ENCODE data around the gene UNC13C.
A peak's percentile ranks its signal among the peaks of the same experiment; 100 is the strongest.

The UNC13C gene

DNA sequence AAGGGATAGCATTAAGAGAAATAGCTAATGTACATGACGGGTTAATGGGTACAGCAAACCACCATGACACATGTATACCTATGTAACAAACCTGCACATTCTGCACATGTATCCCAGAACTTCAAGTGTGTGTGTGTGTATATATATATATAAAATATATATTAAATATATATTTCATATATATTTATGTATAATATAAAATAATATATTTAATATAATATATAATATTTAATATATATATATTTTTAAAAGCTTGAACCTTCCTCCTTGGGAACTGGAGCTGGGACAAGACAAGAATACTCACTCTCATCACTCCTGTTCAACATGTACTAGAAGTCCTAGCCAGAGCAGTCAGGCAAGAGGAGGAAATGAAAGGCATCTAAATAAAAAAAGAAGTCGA, 149.3 kb downstream of the UNC13C start:
- no peak for DNase-seq

DNA sequence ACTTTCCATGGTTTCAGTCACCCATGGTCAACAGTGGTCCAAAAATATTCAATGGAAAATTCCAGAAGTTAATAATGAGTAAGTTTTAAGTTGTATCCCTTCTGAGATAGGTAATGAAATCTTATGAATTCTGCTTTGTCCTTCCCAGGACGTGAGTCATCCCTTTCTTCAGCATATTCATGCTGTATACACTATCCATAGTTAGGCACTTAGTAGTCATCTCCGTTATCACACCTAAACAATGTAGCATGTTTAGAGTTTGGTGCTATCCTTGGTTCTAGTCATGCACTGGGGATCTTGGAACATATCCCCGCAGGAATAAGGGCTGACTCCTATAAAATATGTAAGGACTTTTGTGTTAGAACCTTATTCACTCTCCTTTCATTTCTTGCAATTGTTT, 153.2 kb downstream of the UNC13C start:
- no peak for DNase-seq

DNA sequence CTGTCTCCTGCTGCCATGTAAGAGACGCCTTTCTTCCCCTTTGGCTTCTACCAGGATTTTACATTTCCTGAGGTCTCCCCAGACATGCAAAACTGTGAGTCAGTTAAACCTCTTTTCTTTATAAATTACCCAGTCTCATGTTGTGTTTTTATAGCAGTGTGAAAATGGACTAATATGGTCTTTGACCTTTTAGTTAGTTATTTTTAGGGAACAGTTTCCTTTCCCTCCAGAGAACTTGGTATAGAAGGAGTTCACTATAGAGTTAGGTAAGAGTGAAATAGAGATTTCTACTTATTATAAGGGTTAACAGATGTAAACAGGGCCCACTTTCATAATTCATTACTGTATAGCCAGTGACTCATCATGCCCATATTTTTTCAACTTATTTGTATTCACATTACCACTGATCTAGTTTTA, 170.9 kb downstream of the UNC13C start:
- no peak for DNase-seq

DNA sequence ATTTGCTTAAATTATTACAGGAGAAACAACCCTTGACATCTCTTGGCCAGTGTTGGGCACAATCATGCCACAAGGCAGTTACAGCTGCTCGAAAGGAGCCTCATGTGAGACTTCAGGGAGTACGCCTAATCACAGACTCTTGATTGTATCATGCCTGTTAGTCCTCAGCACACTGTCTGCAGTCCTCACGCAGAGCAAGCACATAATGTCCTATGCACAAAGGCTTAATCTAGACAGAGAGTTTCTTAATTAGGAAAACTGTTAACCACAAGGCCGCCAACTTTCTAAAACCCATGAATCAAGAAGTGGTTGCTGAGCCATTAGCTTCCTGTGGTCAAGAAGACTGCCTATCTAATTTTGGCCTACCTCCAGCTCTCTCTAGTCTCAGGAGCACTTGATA, 172.0 kb downstream of the UNC13C start:
- no peak for DNase-seq

DNA sequence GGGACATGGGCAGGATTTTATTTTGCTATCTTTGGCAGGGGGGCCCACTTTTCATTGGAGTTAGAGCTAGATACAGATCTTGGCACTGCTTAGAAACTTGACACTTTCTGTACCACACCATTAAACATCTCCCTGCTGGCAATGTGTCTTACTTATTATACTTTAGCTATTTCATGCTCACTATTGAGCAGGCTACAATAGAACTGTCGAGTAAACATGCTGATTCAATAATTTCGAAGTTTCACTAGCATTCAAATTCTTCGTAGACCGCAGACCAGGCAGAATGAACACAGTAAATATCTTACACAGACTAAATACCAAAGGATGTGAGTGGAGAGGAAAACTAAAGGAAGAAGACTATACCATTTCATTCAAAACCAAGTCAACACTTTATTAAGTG, 180.8 kb downstream of the UNC13C start:
- no peak for DNase-seq

DNA sequence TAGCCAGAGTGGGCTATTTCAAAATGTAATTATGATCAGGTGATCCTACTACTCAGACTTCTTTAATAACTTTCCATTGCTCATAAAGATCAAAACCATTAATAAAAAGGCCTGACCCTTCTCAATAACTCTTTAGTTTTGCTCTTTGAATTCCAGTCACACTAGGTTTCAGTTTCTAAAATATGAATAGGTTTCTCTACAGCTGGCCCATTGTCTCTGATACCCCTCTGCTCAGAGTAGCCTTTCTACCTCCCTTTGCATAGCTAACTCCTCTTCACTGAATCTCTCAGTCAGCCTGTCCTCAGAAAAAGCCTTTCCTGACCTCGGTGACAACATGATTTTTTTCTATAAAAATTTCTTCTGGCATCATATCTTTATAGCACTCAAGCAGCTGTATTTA, 209.1 kb downstream of the UNC13C start:
- no peak for DNase-seq

DNA sequence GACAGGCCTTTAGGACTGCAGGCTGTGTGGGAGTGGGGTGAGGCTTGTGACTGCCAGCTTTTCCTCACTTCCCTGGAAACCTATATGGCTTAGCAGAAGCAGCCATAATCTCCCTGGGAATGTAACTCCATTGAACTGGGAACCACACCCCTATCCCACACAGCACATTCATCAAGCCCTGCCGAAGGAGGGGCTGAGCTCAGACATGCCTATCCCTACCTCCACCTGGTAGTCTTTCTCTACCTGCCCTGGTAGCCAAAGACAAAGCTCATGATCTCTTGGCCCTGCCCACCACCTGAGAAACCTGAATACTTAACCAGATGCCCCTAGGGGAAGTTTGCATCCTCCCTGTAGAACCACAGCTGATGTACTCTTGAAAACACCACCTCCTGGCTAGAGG, 219.8 kb downstream of the UNC13C start:
- no peak for DNase-seq

DNA sequence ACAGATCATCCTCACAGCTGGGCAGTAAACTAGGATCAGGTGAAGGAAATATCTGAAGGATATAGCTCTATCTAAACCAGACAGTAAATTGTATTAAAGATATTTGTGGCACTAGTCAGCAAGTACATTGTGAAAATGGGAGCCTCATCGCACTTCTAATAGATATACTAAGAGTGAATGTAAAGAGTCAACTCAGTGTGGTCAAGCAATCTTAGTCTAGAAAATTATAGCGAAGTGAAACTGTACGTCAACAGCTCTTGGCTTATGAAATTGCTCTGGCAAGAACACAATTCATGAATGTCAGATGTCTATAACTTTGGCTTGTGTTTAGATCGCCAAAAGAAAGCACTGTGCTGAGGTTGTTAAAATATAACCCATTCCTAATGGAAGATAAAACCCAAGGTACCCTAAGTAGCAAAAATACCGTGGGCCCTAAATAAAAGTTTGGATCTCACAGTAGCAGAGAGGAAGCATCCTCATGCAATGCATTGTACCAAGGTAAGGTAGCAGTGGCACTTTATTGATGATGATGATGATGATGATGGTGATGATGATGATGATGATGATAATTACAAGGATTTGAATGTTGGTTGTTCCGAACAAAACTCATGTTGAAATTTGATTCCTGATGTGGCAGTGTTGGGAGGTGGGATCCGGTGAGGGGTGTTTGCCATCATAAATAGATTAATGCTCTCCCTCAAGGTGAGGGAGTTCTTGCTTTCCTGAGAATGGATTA, 228.5 kb downstream of the UNC13C start:
- DNase-seq, result no peak

DNA sequence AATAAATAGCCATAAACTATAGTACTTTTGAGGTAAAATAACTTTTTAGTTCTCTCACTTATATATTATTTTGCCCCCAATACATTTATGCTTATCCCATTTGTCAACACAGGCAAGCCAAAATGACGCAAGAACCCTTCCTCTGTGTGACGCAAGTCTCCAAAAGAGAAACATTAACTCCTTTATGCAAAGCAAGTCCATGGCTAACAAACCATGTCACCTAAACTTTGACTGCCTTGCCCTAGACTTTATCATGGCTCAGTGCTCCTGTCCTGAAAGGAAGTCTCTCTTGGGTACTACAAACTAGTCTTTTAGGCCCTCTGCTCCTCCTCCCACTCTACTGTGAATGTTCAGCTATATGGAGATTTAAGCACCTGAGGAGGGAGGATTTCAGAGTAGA, 230.5 kb downstream of the UNC13C start:
- DNase-seq, result peak; percentile 7

DNA sequence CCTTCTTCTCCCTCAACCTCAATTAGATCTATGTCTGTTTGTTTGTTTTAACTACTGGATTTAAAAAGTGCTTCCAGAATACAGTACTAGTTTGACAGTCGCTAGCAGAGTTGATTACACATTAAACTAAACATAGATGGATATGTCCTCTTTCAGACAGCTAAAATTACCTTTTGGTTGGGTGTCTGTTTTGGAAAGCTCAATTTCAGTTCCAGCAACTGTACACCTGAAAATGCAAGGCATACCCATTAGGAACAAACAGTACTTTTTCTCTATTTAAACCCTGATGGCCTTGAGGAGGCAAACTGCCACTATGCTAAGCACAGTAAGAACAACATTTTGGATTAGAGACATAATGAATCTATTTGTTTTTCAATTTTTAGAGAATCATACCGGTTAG, 234.4 kb downstream of the UNC13C start:
- DNase-seq, result no peak

DNA sequence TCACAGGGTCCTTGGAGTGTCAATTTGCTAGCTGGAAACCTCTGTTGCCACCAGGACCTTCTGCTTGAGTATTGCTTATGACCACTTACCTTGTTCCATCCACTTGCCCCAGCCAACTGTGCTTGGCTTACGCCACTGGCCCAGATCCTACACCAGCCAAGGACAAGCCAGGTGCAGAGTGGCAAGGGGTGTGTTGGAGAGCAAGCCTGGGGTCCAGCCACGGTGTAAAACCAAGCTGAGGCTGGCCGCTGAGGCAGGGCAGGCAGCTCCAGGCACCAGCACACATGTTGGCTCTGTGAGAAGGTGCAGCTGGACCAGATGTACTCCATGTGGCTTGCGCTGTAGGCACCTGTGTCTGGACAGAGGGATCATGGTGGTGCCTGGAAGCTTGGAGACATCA, 248.2 kb downstream of the UNC13C start:
- no peak for DNase-seq

DNA sequence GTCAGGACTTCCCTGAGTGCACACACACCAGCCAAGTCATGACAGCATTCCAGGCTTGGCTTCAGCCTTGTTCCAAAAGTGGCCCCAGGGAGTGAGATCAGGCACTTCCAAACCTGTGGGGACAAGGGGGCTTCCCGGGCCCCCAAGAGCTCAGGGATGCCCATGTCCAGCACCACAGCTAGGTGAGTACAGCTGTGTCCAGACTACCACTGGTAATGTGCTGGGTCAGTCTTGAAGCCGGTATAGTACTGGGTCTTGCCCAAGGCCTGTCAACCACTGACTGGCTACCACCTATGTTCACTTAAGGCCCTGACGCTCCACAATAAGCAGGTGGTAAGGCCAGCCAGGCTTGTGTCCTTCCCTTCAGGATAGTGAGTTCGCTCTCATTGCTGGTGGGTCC, 249.3 kb downstream of the UNC13C start:
- no peak for DNase-seq

DNA sequence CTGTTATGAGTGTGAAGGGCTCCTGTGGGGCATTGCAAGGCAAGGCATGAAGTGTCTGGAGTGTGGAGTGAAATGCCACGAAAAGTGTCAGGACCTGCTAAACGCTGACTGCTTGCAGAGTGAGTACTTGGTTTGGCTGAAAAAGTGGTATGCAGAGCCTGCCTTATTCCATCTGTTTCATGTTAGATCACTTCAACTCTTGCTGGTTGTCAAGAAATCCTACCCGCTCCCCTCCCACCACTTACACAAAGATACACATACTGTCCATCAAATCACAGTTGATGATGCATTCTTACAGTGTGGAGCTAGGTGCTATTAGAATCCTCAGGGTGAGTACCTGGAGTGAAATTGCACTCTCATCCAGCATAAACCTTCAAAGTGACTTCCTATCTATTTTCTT, 272.1 kb downstream of the UNC13C start:
- DNase-seq, result no peak

DNA sequence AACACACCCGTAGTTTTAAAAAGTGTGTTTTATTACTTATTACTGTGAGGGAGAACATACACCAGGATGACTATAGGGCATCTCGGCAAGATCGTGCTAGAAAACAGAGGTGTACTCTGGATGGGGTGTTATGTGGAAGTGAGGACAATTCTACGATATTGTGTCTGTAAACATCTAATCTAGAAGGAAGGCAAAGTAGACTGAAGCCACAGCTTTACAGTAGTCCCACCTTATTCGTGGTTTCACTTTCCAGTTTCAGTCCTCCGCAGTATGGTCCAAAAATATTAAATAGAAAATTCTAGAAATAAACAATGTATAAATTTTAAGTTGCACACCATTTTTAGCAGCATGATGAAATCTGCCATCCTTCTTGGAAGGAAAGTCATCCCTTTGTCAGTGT, 277.9 kb downstream of the UNC13C start:
- DNase-seq, result no peak

DNA sequence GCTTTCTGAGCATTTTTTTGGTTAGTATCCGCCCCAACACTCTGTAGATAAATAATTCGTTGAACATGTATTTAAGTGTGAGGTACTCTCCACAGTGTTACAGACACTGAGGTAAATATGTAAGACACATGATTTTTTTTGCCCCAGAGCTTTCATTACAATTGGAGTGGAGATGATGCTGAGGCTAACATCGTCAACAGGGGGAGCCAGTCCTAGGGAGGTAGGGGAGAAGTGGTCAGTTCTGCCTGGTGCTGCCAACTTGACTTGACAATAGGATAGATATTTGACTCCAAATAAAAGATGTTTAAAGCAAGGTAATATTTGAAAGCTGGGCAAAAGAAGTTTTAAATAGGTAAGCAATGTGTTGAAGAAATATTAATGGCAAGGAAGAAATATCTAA, 295.7 kb downstream of the UNC13C start:
- peak; percentile 7 for DNase-seq

DNA sequence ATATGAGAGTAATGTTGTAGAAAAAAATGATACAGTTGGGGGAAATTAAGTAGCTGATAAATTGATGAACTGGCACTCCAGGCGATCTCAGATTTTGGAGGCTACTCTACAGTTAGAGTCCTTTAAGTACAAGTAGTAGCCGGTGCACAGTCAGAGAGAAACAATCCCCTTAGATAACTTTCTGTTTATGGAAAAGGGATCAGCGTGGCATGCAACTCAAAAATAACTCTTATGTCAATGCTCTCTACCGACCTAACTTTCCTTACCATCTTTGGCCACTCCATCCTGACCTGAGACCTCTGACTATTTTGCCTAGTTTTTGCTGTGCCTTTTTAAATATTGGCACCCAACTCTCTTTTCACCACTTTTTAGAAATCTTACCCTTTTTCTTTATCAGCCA, 299.6 kb downstream of the UNC13C start:
- no peak for DNase-seq

DNA sequence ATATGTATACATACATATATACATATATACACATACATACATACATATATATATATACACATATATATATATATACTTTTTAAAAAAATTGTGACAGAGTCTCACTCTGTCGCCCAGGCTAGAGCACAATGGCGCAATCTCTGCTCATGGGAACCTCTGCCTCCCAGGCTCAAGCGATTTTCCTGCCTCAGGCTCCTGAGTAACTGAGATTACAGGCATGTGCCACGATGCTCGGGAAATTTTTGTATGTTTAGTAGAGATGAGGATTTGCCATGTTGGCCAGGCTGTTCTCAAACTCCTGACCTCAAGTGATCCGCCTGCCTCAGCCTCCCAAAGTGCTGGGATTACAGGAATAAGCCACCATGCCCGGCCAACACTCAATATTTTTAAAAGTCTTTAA, 302.5 kb downstream of the UNC13C start:
- no peak for DNase-seq

DNA sequence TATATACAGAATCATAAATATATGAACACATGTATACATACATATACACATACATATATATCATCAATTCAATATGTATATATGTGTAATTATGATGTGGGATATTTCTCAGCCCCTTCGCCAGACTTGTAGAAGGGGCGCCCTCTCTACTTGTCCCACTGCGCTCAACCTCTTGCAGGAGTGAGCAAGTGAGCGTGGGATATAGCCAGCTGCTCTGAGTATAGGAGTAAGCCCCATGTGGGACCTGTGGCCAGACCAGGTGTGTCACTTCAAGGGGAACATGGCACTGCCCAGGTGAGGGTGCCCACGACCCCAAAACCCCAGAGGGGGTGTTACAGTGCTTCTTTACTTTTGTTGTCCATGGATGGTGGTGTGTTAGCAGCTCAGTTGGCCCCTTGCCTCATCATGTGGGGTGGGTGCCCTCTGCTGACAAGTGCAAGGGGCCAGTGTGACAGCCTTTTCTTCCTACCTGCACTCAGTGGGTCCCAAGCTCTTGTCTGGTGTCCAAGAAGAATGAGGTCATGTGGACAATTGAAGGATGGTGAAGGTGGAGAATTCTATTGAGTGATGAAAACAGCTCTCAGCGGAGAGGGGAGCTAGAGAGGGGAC, 304.1 kb downstream of the UNC13C start:
- no peak for DNase-seq

DNA sequence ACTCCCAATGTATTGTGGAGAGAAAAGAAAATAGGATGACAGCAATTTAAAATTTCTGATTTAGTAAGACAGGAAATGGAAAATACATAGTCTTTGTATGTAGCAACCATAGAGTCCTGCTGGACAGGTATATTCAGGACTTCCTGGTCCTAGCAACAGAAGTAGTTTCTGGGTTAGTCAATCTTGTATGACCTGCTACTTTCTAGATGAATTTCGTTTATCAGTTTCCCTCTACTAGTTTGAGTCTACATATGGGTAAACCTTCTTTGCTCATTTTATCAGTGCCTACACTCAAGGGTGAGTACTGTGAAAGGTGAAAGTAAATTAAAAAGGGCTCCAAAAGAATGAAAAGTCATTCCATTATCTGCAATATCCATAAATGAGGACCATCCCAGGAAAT, 309.8 kb downstream of the UNC13C start:
- DNase-seq, result no peak

DNA sequence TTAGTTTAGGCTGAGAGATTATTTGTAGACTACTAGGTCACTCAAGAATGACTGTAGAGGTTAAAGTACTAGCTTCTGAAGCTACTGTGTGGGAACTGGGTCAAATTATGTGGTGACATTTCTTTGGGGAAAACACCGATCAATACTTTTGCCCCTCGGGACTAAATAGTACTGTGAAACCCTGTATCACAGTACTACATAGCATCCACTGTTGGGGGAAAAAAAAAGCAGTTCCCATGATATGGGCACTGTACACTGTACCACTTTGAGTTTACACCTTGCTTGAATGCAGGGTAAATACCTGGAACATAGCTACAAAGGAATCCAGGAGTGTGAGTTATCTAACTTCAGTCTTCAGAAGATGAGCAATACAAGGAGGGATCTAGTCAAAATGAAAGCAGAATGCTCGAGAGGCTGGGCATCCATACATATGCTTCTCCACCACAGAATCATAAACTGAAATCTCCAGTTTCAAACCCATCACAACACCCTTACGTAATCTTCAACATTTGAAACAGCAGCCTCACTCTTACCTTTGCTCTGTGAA, 311.4 kb downstream of the UNC13C start:
- DNase-seq, result no peak

DNA sequence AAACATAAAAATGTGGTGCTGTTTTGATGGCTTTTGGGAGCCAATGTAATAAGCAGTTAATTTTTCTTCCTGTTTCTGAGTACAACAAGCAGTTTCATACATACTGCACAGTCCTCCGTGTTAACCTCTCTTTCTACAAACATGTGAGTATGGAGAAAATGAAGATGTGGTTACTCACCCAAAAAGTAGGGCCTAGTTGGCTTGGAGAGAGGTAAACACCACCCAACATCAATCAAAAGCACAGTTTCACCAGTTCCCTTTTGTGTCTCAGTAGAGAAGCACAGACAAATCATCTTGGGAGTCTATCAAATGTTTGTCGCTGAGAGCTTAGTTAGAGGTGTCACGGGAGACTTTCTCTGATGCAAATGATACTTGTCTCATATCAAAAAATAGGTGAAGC, 320.2 kb downstream of the UNC13C start:
- no peak for DNase-seq

DNA sequence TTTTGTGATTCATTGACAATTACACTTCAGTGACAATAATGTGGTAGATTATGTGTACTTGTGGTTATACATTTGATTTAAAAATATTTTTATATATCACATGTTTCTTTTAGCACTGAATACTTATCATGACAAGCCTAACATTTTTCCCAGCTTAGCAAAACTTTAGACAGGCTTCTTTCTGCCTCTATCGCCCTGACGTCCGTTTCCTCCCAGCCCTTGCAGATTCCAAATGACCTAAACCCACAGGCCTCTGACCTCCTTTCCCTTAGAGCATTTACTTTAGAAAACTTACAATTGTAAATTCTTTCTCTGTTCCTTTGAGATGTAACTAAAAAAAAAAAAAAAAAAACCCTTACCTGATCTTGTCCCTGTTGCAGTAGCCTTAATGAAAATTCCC, 326.1 kb downstream of the UNC13C start:
- DNase-seq, result no peak

DNA sequence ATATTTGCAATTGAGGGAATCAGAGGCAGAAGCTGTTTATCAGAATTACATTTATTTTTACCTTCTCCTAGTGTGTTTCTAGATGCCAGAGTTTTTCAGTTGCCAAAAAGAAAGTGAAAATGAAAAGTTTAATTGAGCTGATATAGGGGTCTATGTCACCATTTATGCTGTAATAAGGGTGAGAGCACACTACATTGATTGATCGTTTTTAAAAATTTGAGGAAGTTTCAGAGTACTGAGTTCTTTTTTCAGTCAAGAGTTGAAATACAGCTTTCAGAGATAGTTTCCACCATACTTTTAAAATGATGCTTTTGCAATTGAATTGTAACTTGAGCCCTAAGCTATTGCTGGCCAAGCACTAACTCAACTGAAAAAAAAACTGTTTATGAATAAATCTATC, 326.9 kb downstream of the UNC13C start:
- DNase-seq, result no peak

DNA sequence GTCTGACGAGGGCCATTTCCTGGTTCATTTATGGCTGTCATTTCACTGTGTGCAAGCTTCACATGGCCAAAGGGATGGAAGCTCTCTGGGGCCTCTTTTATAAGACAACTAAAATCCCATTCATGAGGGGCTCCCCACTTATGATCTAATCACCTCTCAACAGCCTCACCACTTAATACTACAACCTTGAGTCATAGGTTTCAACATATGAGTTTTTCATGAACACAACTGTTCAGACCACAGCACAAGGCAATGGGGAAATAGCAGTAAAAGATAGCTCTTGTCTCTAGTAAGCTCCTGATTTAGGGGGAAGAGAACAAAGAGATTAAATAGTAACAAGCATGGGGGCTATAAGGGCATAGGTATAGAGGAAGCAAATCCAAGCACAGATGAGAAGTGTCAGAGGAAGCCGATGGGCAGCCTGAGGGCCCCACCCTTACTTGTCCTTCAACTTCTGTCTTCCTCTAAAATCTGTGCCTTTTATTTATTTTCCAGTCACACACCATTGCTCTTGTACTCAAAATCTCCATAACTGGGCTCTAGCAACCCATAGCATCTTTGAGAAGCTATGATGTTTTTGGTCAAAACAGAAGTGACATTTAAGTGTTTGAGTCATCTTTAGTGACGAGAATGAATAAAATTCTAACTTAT, 329.1 kb downstream of the UNC13C start:
- DNase-seq, result no peak
